HG03066 (cell line): Measurements from ENCODE around the gene EHBP1L1.
A peak's percentile ranks its signal among the peaks of the same experiment; 100 is the strongest.

Source experiments
- ATAC-seq: cut with Tn5 transposase; IDR thresholded peaks from one replicate; pipeline ENCODE4 v1.9.1; 2021; ENCODE audit warnings: low read depth; ENCODE audit not compliant: unreplicated experiment

EHBP1L1 gene

DNA sequence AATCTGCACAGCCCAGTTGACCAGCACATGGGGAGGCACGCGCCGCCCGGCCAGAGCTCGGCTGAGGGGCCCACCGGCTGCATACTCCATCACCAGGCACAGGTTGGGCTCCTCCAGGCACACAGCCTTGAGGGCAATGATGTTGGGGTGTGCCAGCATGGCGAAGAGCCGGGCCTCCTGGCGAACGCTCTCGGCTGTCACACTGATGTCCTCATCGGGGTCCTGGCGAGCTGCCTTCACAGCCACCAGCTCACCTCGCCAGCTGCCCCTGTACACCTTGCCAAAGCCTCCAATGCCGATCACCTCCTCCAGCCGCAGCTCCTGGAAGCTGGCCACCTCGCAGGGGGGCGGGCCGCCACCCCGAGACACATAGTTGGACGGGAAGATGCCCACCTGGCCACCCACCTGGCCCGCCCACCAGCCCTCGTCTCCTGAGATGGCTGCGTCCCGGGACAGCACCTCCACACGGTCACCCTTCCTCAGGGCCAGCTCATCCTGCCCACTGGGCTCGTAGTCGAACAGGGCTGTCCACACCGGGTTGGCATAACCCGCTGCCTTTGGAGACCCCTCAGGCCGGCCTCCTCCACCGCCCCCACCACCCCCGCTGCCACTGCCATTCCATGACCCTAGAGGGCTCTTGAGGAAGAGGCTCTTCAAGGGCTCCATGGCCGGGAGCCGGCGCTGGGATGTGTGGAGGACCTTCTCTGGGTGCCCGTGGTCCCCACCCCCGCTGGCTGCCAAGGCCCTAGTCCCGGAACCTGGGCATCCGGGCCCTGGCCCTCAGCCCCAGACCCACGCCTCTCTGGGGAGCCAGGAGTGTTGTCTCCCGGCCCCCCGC, 37.5 kb downstream of the EHBP1L1 start:
- no peak for ATAC-seq

DNA sequence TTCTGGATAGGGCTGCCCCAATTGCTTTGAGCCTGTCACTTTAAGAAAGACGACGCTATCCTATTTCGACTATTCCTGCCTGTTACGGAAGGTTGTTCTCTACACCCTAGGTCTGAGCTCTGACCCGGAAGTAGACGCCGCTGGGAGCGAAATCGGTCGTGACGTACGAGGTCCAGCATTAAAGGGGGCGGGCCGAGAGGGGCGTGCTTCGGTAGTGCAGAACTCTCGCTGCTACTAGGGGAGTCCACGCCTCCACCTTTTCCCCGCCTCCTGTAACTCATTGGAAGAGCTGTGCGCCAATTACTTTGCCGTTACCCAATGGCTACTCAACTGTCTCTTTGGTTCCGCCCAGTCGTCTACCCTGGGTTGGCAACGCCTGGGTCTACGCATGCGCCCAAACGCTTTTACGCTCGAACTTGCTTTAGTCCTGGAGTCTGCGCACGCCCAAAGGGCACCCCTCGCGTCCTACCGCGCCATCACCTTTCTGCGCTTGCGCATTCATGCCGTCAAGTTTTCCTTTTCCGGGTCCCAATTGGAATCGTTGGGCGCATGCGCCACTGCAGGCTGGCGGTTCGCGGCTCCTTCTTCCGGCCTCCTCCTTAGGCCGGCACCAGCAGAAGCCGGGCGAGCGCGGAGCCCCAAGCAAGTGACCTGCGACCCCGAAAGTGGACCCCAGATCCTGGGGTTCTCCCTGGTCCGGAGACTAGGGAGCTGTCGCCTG, 39.5 kb downstream of the EHBP1L1 start, which contains the start of gene PCNX3:
Gene PCNX3, plus strand, starts transcription at position 548 of the 721 bp plus-strand sequence. CDS start 536 bp downstream, outside the sequence.
- ATAC-seq = peak; percentile 85

DNA sequence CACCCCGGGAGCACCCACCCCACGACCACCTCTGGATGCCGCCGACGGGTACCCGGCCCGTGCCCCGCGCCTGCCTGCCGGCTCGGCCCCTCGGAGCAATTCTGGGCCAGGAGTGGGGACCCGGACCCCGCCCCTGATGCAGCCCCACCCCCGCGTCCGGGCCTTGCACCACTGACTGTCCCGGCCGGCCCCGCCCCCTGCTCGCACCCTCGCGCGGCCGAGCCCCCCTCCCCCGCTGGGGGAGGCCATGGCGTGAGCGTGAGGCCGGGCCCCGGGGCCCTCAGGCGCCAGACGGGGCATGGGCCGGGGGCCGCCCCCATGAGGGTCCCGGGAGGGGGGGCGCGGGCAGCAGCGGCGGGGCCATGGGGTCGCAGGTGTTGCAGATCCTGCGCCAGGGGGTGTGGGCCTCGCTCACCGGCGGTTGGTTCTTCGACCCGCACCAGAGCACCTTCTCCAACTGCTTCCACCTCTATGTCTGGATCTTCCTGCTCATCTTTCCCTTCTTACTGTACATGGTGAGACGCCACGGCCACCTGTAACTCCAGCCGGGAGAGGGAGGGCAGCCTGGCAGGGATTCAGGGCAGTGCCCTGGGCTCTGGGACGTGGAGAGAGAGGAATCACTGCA, 40.2 kb downstream of the EHBP1L1 start:
- ATAC-seq = no peak

DNA sequence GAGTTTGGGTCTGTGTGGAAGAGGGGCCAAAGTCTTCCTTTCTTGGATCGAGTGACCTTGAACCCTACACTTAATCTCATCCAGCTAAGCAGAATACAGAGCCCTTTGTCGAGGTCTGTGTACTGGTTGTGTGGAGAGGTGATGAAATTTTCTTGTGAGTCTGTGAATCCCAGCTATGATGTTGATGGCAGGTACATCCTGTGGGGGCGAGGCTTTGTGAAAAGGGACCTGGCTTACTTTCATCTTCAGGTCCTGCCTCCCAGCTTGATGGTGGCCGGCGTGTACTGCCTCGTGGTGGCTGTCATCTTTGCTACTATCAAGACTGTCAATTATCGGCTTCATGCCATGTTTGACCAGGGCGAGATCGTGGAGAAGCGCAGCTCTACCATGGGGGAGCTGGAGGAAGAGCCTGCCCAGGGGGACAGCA, 40.7 kb downstream of the EHBP1L1 start:
- no peak for ATAC-seq

DNA sequence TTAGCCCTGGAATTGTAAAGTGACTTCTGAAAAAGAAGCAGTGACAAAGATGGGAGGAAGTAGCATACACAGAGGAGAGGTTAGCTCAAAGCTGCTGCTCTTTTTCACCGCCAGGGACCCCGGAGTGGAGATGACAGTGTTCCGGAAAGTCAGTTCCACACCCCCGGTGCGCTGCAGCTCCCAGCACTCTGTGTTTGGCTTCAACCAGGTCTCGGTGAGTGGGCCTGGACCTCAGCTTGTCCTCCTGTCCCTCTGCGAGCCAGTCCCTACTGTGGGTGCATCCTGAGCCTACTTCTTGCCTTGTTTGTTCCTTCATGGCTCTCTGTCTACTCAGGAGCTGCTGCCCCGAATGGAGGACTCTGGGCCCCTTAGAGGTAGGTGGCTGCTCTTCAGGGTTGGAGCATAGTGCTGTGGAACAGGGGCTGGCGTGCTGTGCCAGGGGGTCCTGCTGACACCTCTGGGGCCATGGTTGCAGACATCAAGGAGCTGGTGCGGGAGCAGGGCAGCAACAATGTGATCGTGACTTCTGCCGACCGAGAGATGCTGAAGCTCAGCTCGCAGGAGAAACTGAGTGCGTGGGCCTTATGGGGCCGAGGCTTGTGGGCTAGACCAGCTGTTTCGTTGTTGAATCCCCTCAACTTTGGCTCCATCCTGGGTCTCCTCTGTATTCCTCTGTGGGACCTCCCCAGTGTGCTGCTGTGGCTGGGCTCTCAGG, 41.4 kb downstream of the EHBP1L1 start:
- ATAC-seq = no peak

DNA sequence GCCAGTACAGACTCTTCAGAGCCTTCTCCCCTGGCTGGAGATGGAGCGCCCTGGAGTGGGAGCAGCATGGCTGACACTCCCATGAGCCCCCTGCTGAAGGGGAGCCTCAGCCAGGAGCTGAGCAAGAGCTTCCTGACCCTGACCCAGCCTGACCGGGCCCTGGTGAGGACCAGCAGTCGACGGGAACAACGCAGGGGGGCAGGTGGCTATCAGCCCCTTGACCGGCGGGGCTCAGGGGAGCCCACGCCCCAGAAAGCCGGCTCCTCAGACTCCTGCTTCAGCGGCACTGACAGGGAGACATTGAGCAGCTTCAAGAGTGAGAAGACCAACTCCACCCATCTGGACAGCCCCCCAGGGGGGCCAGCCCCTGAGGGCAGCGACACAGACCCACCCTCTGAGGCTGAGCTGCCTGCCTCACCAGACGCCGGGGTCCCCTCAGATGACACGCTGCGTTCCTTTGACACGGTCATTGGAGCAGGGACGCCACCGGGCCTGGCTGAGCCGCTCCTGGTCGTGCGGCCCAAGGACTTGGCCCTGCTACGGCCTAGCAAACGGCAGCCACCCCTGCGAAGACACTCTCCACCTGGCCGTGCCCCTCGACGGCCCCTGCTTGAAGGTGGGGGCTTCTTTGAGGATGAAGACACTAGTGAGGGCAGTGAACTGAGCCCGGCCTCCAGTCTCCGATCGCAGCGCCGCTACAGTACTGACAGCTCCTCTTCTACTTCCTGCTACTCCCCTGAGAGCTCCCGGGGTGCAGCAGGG, 42.3 kb downstream of the EHBP1L1 start:
- no peak for ATAC-seq

DNA sequence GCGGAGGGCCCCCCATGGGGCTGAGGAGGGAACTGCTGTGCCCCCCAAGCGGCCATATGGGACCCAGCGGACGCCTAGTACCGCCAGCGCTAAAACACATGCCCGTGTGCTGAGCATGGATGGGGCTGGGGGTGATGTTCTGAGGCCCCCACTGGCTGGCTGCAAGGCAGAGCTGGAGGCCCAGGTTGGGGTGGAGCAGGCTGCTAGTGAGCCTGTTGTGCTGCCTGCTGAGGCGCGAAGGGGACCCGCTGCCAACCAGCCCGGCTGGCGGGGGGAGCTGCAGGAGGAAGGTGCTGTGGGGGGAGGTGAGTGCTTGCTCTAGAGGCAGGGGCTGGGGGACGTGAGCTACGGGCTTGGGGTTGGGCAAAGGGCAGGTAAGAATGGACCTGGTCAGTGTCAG, 42.9 kb downstream of the EHBP1L1 start:
- ATAC-seq = no peak

DNA sequence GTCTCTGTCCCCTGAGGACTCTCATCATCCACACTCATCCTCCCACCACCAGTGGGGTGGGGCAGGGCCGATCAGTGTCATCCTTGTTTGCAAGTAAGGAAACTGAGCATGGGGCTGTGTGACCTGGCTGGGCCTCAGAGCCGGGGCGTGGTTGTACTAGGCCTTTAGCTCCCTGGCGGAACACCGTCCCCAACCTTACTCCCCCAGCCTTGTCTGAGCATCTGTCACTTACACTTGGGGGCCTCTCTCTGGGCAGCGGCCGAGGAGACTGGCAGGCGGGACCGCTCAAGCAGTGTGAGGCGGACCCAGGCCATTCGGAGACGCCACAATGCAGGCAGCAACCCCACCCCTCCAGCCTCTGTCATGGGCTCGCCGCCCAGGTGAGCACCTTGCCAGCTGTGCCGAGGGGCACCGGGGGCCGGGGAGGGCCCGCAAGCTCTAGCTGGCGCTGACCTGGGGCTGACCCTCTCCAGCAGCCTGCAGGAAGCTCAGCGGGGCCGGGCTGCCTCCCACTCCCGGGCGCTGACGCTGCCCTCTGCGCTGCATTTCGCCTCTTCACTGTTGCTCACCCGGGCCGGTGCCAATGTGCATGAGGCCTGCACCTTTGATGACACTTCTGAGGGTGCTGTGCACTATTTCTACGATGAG, 43.6 kb downstream of the EHBP1L1 start:
- no peak for ATAC-seq

DNA sequence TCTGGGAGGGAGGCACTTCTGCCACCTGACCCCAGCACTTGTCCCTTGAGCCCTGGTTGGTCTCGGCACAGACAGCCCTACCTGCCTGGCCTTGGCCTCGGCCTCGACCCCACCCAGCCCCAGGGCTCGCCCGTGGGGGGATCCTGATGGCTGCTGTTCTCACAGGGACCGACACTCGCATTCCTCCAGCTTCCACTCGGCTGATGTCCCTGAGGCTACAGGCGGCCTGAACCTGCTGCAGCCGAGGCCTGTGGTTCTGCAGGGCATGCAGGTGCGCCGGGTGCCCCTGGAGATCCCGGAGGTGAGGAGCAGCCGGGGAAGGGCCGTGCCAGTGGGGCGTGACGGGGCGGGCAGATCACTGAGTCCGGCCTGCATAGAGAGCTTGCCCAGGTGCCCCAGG, 44.8 kb downstream of the EHBP1L1 start:
- ATAC-seq = no peak

DNA sequence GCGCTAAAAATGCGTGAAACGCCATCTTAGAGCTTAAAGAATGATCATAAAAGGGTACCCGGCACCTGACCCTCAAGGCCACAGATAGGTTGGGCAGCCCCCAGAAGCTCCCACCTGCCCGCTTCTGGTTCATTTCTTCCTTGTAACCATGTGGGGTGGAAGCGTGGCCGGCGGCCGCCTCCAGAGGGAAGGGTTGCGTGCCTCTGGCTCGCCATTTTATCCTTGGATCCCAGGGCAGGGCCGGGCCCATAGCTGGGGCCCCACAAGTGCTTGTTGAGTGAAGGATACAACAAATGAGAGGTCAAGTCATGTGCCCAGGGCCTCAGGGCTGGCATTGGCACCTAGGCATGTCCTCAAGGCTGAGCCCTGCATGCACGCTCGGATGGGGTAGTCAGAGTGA, 45.6 kb downstream of the EHBP1L1 start:
- no peak for ATAC-seq

DNA sequence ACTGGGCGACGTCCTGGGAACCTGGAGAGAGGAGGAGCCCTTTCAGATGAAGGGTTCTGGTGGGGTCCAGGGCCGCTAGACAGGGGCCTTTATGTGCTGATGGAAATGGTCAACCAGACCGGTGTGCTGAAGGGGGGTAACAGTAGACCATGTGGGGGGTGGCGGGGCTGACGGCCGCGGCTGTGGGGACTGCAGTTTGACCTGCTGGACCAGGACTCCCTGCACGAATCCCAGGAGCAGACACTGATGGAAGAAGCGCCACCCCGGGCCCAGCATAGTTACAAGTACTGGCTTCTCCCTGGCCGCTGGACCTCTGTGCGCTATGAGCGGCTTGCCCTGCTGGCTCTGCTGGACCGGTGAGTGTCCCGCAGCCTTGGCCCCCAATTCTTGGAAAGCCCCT, 46.2 kb downstream of the EHBP1L1 start:
- ATAC-seq = no peak

DNA sequence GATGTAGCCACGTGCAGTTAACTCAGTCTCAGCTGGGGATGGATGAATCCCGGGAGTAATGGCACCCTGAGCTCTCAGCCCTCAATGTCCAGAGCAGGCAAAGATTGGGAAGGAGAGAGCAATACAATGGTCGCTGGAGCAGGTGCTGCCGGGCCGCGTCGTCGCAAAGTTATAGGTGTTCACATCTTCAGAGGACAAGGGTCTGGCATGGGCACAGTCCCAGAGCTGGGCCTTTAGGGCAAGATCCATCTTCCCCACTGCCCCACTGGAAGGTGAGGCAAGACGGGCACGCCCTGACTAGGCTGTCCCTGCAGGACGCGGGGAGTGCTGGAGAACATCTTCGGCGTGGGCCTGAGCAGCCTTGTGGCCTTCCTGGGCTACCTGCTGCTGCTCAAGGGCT, 47.3 kb downstream of the EHBP1L1 start:
- no peak for ATAC-seq

DNA sequence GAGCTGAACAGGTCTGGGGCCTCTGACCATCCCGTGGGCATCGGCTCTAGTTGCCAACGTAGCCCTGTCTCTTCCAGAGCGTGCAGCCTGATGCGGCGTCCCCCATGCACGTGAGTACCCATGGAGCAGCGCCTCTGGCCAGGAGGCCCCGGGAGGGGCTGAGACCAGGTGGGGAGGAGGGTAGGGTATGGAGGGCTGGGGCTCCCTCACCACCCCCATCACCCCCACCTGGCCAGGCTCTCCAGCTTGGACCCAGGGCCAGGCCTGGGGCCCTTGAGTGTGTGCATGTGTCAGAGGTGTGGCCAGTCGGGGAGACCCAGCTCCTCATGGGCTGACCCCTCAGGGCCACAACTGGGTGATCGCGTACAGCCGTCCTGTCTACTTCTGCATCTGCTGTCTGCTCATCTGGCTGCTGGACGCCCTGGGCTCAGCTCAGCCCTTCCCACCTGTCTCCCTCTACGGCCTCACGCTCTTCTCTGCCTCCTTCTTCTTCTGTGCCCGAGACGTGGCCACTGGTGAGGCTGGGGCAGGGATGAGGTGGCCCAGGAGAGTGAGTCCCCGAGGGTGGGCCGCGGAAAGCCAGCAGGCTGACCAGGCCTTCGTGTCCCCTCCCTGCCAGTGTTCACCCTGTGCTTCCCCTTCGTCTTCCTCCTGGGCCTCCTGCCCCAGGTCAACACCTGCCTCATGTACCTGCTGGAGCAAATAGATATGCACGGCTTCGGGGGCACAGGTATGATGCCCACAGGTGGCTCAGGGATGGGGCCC, 48.2 kb downstream of the EHBP1L1 start:
- no peak for ATAC-seq

DNA sequence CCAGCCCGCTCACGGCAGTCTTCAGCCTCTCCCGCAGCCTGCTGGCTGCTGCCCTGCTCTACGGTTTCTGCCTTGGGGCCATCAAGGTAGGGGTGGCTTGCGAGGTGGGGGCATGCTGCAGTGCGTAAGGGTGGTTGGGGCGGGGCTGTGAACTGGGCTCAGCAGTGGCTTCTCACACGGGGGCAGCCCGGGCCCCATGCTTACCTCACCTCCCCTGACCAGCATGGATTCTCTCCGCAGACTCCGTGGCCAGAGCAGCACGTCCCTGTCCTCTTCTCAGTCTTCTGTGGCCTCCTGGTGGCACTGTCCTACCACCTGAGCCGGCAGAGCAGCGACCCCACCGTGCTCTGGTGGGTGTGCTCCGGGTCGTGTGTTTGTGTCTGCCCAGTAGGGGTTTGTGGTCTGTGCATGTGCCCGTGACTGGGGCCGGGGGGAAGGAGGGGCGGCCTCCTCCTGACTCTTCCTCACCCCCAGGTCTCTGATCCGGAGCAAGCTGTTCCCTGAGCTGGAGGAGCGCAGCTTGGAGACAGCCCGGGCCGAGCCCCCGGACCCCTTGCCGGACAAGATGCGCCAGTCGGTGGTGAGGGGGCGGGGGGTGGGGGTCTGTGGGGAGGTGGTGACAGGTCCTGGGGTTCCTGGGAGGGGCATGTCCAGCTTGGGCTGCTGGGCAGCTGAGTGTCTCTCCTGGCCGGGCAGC, 49.2 kb downstream of the EHBP1L1 start:
- ATAC-seq = no peak

DNA sequence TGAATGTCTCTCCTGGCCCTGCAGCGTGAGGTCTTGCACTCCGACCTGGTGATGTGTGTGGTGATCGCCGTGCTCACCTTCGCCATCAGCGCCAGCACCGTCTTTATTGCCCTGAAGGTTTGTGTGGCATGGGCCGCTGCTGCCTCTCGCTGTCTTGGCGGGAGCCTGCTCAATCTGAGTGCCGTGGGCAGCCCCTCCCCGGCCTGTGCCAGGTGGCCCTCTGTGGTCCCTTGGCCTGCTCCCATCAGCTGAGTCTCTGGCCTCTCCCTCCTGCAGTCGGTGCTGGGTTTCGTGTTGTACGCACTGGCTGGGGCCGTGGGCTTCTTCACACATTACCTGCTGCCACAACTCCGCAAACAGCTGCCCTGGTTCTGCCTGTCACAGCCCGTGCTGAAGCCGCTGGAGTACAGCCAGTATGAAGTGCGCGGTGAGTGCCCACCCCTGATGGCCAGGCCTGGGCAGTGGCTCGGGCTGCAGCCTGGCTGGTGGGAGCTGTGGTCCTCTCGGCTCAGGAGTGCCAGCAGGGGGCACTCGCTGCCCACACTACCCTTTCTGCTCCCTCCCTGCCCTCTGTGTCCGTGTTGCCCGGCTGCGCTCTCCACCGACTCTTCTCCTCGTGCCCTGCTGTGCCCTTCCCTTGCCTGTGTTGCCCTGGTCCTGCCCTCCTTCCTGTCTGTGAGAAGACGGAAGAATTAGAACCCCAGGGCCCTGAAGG, 49.9 kb downstream of the EHBP1L1 start:
- no peak for ATAC-seq

DNA sequence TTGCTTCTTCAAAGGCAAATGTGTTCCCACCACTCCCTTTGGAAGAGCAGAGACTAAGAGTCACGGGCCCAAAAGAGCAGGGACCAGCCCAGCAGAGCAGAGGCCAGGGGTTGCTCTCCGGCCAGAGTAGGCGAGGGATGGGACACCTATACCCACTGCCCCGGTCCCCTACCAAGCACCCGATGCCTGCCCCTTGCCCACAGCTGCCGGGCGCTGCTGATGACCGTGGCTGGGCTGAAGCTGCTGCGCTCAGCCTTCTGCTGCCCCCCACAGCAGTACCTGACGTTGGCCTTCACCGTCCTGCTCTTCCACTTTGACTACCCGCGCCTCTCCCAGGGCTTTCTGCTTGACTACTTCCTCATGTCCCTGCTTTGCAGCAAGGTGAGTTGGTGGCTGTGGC, 51.3 kb downstream of the EHBP1L1 start:
- no peak for ATAC-seq

DNA sequence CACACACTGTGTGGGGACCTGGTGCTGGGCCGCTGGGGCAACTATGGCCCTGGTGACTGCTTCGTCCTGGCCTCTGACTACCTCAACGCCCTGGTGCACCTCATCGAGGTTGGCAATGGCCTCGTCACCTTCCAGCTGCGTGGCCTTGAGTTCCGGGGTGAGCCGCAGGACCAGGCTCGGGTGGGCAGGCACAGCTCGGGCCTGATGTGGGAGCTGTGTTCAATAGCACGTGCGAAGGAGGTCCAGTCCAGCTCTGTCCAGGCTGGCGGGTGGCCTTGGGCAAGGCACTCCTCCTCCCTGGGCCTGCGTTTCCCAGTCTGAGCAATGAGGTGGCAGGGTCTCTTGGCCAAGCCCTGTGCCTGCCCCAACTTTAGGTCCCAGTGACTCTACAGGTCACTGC, 53.7 kb downstream of the EHBP1L1 start:
- no peak for ATAC-seq

DNA sequence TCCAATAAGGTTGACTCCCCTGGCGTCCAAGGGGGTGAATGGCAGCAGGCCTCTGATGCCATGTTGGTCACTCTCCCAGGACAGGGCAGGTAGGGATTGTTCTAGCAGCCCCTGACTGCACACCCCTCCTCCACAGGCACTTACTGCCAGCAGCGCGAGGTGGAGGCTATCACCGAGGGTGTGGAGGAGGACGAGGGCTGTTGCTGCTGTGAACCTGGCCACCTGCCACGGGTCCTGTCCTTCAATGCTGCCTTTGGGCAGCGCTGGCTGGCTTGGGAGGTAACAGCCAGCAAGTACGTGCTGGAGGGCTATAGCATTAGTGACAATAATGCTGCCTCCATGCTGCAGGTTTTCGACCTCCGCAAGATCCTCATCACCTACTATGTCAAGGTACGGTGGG, 54.4 kb downstream of the EHBP1L1 start:
- no peak for ATAC-seq
